NK-92 (cell line): ENCODE results near the gene TMEM170A.
"Not testable (repeated sequence)": the region's sequence is repeated elsewhere in the genome, so short reads cannot be mapped to it uniquely, and the experiment has no call there.

Experiments
- DNase-seq: peaks from one replicate; lab custom pipeline; 2025; ENCODE audit not compliant: unreplicated experiment; lab: John Stamatoyannopoulos, UW

The TMEM170A gene

DNA sequence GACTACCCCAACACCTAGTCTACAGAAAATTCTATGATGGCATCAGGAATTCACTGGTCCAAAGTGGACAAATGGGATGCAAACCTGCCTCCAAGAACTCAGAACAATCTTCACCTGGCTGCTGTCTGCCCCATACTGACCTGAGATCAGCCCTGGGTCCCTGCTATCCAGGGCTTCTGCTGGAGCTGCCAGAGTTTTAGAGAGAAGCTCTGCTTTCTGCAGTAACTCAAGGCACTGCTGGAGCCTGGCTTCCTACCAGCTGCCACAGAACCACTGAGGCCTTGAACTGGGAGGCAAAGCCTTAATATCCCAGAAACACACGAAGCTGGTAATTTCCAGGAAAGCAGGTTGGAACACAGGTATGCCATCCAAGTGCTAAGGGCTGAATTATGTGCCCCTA is 7.5 kb downstream of the TMEM170A start:
- no peak for DNase-seq

DNA sequence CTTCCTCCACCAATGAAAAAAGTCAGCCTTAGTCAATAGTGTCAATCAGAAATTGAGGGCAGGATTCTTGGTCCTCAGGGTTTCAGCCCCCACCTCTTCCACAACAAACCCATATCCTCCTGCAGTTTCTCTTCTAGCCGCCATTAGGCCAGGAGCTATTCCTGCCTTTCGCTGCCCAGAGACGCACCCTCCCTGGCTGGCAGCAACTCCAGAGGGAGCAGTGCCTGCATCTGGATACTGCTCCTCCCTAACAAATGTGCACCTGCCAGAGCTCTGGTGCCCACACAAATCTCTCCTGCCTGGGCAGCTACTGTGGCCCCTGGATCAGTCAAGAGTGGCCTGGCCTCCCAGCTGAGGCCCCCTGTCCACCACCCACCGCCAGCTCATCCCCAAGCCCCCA is 8.0 kb downstream of the TMEM170A start:
- not testable (repeated sequence) for DNase-seq

DNA sequence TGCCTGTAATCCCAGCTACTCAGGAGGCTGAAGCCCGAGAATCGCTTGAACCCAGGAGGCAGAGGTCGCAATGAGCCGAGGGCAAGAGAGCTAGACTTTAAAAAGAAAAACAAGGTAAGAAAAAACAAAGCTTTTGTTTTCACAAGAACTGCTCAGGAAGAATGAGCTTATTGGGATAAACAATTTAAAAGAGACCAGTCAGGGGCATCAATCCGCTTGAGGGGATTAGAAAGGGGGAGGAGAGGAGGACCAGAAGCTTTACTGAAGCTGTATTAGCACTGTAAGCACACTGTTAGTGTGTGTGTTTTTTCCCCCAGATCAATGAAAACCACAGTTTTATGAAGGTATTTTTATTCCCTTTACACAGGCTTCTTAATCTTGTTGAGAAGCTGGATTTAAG is 8.8 kb downstream of the TMEM170A start:
- DNase-seq: no peak

DNA sequence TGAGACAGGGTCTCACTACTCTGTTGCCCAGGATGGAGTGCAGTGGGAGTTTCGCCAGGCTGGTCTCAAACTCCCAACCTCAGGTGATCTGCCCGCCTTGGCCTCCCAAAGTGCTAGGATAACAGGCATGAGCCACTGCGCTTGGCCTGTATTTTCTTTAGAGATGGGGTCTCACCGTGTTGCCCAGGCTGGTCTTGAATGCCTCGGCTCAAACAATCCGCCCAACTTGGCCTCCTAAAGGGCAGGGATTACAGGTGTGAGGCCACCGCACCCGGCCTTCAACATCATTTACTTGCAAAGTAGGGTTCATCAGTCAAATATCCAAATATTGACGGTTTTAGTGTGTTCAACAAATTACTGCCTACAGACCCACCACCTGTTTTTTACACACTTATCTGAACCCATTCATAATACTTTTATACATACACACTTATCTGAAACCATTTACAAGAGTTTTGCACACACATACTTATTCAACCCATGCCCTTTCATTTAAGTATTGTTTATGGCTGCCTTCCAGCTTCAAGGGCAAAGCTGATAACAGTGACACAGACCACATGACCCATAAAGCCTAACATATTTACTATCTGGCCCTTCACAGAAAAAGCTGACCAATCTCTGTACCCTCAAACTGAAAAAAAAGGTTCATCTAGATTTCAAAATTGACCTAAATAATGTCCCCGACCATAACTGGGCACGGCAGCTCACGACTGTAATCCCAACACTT is 11.9 kb downstream of the TMEM170A start:
- no peak for DNase-seq

DNA sequence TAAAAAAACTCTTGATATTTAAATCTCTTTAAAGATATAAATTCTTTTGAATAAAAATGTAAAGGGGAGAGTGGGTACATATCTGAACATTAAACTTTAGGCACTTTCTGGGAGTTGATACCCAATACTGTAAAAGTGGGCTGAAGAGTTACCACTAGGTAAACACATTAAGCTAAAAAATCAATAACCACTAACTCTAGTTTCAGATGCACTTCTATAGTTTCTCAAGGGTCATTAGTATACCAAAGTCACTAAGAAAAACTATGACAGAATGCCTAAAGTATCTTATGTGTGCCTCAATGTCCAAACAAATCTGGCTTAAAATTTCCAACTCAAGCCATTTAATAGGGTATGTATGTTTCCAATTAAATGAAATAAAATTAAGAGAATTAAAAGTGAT is 18.1 kb downstream of the TMEM170A start:
- no peak for DNase-seq

DNA sequence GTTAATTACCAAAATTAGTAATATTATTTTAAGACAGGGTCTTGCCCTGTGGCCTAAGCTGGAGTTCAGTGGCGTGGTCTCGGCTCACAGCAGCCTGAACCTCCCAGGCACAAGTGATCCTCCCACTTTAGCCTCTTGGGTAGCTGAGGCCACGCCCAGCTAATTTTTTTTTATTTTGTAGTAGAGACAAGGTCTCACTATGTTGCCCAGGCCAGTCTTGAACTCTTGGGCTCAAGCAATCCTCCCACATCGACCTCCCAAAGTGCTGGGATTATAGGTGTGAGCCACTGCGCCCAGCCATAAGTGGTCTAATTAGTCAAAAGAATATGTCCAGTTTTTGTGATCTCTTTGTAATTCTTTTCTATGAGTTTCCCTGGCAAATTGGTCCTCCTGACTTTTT is 19.2 kb downstream of the TMEM170A start:
- DNase-seq: no peak

DNA sequence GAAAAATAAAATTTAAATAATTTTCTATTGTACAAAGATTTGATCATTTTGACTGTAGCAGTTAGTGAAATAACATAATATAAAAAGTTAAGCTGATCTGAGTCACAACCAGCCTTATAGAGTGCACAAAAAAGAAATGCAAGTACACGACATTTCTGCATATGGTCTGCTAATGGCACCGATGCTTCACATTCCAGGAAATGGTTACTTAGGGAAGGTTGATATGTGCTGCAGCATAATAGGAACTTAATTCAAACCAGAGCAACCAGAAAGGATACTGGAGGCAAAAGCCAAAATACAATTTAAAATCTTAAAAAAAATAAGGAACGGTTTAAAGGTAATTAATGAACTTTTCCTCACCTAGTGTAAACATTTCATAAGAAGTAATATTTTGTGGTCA is 21.2 kb downstream of the TMEM170A start:
- DNase-seq: no peak

DNA sequence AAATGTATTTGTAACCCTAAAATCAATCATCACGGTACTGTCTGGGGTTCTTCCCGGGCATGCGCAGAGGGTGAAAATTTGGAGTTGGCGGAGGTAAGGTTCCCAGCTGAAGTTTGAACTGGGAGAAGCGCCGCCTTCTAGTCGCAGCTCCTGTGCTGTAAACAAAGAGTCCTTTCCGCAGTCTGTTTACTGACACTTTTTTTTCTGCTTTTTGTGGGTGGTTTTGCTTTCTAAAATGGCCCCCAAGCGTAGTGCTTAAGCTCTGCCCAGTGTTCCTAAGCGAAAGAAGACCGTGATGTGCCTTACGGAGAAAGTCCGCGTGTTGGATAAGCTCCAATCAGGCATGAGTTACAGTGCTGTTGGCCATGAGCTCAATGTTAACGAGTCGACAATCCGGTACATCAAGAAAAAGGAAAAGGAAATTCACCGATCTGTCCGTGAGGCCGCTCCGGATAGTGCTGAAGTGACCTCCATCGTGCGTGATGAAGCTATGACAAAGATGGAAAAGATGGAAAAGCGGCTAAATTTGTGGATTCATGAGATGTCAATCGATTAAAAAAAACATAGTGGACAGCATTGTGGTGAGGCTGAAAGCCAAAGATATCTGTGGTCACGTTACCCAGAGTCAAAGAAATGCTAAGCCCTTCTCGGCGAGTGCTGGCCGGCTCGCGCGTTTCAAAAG is 30.6 kb downstream of the TMEM170A start:
- DNase-seq: no peak

DNA sequence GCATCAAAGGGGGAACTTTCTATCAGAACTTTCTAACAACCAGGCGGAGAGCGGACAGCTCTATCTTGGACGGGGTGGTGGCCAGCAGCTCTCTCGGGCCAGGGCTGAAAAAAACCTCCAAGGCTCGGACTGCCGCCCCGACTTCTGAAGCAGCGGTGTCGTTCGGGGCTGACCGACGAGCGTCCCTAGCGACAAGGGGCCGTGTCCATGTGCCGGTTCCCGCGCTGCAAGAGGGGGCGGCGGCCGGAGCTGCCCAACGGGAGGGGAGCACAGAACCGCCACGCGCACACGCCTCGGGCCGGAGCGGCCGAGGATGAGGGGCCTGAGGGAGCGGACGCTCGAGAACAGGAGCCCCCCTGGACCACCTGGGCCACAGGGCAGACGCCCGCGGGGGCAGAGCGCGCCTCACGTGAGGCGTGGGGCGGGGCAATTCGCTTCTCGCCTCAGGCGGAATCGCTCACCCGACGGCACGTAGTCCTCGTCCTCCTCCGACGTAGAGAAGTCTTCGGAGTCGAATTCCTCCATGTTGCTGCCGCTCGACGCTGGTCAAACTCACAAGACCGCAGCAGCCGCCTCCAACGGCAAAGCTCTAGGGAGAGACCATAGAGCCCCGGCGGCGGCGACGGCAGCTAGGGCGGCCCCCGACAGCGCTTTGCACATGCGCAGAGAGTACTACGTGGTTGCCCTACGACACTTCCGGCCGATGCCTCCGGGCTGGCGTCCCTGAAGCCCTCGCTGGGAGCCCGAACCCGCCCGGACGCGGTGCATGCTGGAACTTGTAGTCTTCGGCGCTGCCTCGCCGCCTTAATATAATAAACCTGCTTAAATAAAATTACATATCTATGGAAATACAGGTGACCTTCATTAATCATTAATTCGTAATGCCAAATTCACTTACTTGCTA is 31.4 kb downstream of the TMEM170A start, which contains the start of gene CFDP1:
CFDP1 (minus strand) TSS at position 676 of the 904 bp plus-strand sequence; CDS start at position 525, 151 bp downstream.
- peak; percentile 46 for DNase-seq

DNA sequence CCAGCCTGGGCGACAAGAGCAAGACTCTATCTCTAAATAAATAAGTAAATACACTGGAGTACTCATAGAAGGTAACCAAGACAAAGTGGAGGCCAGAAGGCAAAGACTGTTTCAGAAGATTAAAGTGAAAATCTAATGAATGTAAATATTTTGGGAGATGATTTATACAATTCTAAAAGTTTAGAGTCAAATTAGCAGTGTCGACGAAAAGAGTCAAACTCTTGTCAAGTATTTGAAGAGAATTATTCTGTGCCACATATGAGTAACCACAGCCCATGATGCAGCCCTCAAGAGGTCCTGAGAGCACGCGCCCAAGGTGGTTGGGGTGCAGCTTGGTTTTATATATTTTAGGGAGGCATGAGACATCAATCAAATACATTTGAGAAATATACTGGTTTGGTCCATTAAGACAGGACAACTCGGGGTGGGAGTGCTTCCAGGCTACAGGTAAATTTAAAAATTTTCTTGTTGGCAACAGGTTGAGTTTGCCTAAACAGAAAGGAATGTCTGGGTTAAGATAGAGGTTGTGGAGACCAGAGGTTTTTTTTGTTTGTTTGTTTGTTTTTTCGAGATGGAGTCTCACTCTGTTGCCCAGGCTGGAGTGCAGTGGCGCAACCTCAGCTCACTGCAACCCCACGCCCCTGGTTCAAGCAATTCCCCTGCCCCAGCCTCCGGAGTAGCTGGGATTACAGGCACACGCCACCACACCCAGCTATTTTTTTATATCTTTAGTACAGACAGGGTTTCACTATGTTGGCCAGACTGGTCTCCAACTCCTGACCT is 34.7 kb downstream of the TMEM170A start:
- no peak for DNase-seq

DNA sequence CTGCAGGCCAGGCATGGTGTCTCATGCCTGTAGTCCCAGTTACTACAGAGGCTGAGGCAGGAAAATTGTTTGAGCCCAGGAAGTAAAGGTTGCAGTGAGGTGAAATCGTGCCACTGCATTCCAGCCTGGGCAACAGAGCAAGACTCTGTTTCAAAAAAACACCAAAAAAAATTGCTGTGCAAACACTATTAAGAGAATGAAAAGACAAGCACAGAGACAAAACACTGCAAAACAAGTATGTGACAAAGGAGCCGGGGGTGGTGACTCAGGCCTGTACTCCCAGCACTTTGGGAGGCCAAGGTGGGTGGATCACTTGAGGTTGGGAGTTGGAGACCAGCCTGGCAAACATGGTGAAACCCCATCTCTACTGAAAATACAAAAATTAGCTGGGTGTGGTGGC is 38.0 kb downstream of the TMEM170A start:
- not testable (repeated sequence) for DNase-seq

DNA sequence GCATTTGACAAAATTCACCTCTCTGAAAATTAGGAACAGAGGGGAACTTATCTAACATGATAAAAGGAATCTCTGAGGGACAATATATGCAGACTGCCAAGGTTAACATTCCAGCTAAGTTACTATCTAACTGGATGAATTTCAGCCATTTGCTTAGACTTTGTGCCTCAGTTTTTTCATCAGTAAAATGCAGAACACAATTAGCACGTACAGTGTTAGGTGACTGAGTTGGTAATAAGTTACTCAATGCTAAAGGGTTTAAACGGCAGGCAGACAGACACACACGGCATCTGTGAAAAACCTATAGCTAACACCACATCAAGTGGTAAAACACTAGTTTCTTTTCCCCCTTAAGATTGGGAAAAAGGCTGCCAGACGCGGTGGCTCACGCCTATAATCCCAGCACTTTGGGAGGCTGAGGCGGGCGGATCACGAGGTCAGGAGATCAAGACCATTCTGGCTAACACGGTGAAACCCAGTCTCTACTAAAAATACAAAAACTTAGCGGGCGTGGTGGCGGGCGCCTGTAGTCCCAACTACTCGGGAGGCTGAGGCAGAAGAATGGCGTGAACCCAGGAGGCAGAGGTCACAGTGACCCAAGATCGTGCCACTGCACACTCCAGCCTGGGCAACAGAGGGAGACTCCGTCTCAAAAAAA is 40.3 kb downstream of the TMEM170A start:
- not testable (repeated sequence) for DNase-seq

DNA sequence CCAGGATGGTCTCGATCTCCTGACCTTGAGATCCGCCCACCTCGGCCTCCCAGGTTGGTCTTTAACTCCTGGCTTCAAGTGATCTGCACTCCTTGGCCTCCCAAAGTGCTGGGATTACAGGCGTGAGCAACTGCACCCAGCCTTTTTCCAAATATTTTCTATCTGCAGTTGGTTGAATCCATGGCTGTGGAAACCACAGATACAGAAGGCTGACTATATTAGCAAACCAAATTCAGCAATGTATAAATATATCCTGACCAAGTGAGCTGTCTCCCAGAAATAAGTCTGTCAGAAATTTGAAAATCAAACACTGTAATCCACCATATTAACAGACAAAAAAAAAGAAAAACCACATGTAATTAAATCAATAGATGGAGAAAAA is 40.8 kb downstream of the TMEM170A start:
- DNase-seq: no peak

DNA sequence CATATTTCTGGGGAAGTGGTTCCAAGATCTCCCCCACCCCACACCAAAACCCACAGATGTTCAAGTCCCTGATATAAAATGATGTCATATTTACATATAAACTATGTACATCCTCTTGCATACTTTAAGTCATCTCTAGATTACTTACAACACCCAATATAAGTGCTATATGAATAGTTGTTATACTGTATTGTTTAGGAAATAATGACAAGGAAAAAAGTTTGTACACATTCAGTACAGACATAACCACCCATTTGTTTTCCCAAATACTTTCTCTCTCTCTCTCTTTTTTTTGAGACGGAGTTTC is 42.7 kb downstream of the TMEM170A start:
- no peak for DNase-seq

DNA sequence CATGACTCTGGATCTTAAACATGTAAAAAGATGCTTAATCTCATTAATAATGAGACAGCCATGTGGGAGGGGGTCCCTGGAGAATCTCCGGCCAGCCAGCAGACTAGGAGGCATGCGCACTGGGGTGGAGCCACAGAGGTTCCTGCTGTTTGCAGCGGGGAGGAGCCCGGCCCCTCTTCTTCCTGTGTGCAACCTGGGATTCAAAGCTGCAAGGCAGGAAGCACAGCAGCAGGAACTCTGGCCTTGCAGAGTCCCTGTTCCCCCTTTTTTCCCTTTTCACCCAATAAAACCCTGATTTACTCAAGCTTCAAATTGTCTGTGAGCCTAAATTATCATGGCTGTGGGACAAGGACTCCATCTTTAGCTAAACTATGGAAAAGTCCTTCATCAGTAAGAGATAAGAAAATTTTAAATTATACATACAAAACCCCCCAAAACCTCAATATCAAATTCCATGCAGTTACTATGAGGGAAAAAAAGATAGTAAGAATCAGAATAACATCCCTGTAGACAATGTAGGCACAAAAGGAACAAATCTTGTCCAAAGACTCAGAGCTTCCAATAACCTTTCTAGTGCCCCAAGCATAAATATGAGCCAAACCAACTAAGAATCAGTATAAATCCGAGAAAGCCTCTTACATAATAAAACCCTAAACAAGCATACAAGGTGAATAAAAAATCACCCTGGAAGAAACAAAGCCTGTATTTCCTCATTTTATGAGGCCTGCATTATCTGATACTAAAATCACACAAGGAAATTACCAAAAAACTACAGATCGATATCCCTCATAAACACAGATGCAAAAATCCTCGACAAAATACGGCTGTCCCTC is 43.3 kb downstream of the TMEM170A start:
- no peak for DNase-seq

DNA sequence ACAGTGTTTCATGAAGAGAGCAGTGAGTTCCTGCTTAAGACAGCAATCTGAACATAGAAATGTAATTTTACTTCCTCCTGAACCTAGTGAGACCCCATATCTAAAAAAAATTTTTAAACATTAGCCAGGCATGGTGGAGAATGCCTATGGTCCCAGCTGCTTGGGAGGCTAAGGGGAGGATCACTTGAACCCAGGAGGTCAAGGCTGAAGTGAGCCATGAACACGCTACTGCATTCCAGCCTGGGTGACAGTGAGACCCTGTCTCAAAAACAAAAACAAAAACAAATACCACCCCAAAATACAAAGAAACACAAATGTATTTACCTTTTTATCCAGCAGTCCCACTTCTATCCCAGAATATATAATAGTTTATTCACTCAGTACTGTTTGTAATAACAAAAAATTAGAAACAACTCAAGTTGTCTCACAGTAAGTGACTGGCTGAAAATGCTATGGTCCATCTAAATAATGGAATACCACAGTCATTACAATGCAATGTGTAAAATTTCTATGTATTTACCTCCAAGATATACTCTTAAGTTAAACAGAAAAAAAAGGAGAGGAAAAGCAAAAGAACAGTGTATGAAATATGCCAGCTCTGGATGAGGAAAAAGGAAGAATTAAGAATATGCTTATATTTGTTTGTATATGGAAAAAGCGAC is 47.5 kb downstream of the TMEM170A start:
- DNase-seq: no peak

DNA sequence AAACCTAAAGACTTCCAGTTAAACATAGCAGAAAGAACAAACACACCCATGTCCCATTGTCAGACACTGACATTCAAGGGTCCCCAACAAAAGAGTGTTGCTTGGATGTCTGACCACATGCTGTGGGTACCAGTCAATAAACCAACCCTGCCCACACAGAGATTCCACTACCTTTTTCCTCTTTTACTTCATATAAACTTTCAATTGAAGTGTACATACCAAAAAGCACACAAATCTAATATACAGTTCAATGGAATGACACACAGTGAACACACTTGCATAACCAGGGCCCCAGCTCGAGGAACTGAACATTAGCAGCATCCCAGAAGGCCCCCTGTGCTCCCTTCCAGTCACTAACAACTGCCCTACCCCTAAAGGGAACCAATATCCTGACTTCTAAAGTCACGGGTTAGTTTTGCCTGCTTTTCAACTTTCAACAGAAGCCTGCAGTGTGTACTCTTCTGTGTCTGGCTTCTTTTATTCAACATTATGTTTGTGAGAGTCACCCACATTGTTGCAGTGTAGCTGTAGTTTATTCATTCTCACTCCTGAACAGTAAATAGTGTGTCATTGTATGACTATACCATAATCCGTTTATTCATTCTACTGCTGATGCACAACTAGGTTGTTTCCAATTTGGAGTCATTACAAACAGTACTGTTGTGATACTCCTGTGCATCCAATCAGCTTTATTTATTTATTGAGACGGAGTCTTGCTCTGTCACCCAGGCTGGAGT is 49.2 kb downstream of the TMEM170A start:
- DNase-seq: no peak

DNA sequence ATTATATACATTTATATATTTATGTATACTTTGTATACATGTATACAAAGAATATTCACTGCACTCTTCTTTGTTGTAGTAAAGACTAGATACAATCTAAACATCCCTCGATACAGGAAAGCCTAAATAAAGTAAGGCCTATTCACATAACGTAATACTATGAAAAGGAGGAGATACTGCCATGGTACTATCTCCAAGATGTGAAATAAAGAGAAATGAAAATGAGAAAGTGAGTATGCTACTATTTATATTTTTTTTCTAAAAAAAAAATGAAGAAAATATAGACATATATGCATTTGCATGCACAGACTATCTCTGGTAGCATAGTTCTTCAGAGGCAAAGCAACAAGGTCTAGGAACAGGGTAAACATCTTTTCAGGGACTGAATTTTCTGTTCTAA is 50.5 kb downstream of the TMEM170A start:
- no peak for DNase-seq
